CD8-positive, alpha-beta memory T cell (primary cell): Measurements from ENCODE around the gene MNX1. TPM values are rescaled to one million over a fixed set of nuclear protein-coding genes. Genes with fewer than 3 reads are reported as not detected.
A peak's percentile ranks its signal among the peaks of the same experiment; 100 is the strongest.

Experiments used
- CTCF ChIA-PET: fragments of 350-600 bp; sonication (Branson Sonifier 250); formaldehyde crosslinking; loops from one replicate; lab custom pipeline; 2021; ENCODE audit warnings: antibody characterized with exemption; lab: Charles Lee
- POLR2A ChIA-PET: fragments of 350-600 bp; sonication (Branson Sonifier 250); formaldehyde crosslinking; loops from one replicate; lab custom pipeline; 2021; ENCODE audit warnings: antibody characterized with exemption; lab: Charles Lee
- DNase-seq, 5 donors: peaks; one replicate each; pipeline versions ENCODE4 v3.0.0 to v3.0.0-alpha.2; 2020 to 2022; ENCODE audit warnings: mixed read lengths in 1 of 5
- H3K27ac ChIP-seq: one replicate; pipeline ENCODE4 v1.7.0; 2013; ENCODE audit warnings: low read depth, mild to moderate bottlenecking, low read length, moderate library complexity
- H3K27me3 ChIP-seq: 2 replicates; pipeline ENCODE4 v1.7.0; 2013; ENCODE audit warnings: low read length, mild to moderate bottlenecking; ENCODE audit not compliant: insufficient read depth, poor library complexity, severe bottlenecking
- H3K36me3 ChIP-seq: 2 replicates; pipeline ENCODE4 v1.7.0; 2013; ENCODE audit warnings: mild to moderate bottlenecking, low read length, moderate library complexity; ENCODE audit not compliant: insufficient read depth
- H3K4me1 ChIP-seq: 2 replicates; pipeline ENCODE4 v1.7.0; 2013; ENCODE audit warnings: mild to moderate bottlenecking, low read length, moderate library complexity; ENCODE audit not compliant: insufficient read depth
- H3K4me3 ChIP-seq: 2 replicates; pipeline ENCODE4 v1.7.0; 2013; ENCODE audit warnings: mild to moderate bottlenecking, low read length
- H3K9me3 ChIP-seq: 2 replicates; pipeline ENCODE4 v1.7.0; 2013; ENCODE audit warnings: mild to moderate bottlenecking, low read length
- H3K27ac Mint-ChIP-seq, 8 donors: one replicate each; pipeline ENCODE4 v1.8.0; 2020 to 2021; ENCODE audit warnings: mixed read lengths in 8 of 8, mild to moderate bottlenecking in 6 of 8, inconsistent platforms in 3 of 8, moderate library complexity in 3 of 8
- H3K27me3 Mint-ChIP-seq, 2 donors: one replicate each; pipeline ENCODE4 v1.8.0; 2020 to 2021; ENCODE audit warnings: mixed read lengths in 2 of 2, mild to moderate bottlenecking in 1 of 2, moderate library complexity in 1 of 2
- H3K36me3 Mint-ChIP-seq, 3 donors: one replicate each; pipeline ENCODE4 v1.8.0; 2020 to 2021; ENCODE audit warnings: mixed read lengths in 3 of 3, inconsistent platforms in 1 of 3, mild to moderate bottlenecking in 1 of 3
- H3K4me1 Mint-ChIP-seq, 3 donors: one replicate each; pipeline ENCODE4 v1.8.0; 2020 to 2021; ENCODE audit warnings: mixed read lengths in 3 of 3, inconsistent platforms in 1 of 3, mild to moderate bottlenecking in 1 of 3
- H3K4me3 Mint-ChIP-seq, 7 donors: one replicate each; pipeline ENCODE4 v1.8.0; 2020 to 2021; ENCODE audit warnings: mixed read lengths in 7 of 7, mild to moderate bottlenecking in 6 of 7, moderate library complexity in 4 of 7, inconsistent platforms in 2 of 7
- H3K9me3 Mint-ChIP-seq, 5 donors: one replicate each; pipeline ENCODE4 v1.8.0; 2020 to 2022; ENCODE audit warnings: mixed read lengths in 5 of 5, mild to moderate bottlenecking in 3 of 5, moderate library complexity in 2 of 5, inconsistent platforms in 1 of 5
- polyA plus RNA-seq: library from polyadenylated mRNA; unstranded; fragments of 300-500 nt; fragmentation: Illumina TruSeq; gene quantifications from one replicate; pipeline ENCODE4 v1.2.3, GENCODE V29; 2021
- total RNA-seq, 2 experiments: library from RNA; stranded (reverse); gene quantifications; one replicate each; pipeline ENCODE4 v1.2.3, GENCODE V29; 2021

Gene MNX1
- total and polyA plus RNA-seq, 3 experiments from 2014 or later: not detected

- Histone ChIP-seq H3K27ac (no peak overlapping the region), H3K27me3 (peaks cover 4% of the 10 kb centered on the region), H3K36me3 (no peaks in the 10 kb centered on the region), H3K9me3 (no peaks in the 10 kb centered on the region), H3K4me1 (no peaks in the 10 kb centered on the region), H3K4me3 (no peak overlapping the region)
- Mint-ChIP-seq H3K36me3 (no peaks in the 10 kb centered on the region), H3K4me1 (no peaks in the 10 kb centered on the region), H3K9me3 (peaks cover 0 to 11% (median 7%) of the 10 kb centered on the region in 5 donors), H3K27ac (no peak overlapping the region), H3K4me3 (no peak overlapping the region), H3K27me3 (peaks cover 26 to 50% of the 10 kb centered on the region in 2 donors)
- no peak for DNase-seq
- POLR2A ChIA-PET: no interaction called here
- CTCF ChIA-PET: no interaction called here
These were observed 42.7 kb upstream of the MNX1 start for GRCh38 chr7:157053118-157053517.

GRCh38 chr7:157047148-157047547, 36.7 kb upstream of the MNX1 start:
- H3K27me3 ChIP-seq: no peaks in the 10 kb centered on the region
- H3K27ac Mint-ChIP-seq: no peak overlapping the region
- H3K36me3 Mint-ChIP-seq: no peaks in the 10 kb centered on the region
- H3K4me1 Mint-ChIP-seq: no peaks in the 10 kb centered on the region
- H3K9me3 ChIP-seq: no peaks in the 10 kb centered on the region
- H3K4me1 ChIP-seq: no peaks in the 10 kb centered on the region
- no peak overlapping the region for H3K4me3 ChIP-seq
- H3K36me3 ChIP-seq: no peaks in the 10 kb centered on the region
- DNase-seq: no peak
- H3K9me3 Mint-ChIP-seq: peaks cover 0 to 2% (median 0%) of the 10 kb centered on the region in 5 donors
- H3K27me3 Mint-ChIP-seq: peaks cover 3 to 20% of the 10 kb centered on the region in 2 donors
- ChIA-PET POLR2A (no interaction called here), CTCF (no interaction called here)
- H3K4me3 Mint-ChIP-seq: no peak overlapping the region
- no peak overlapping the region for H3K27ac ChIP-seq

- ChIA-PET POLR2A (no interaction called here), CTCF (no interaction called here)
- Histone ChIP-seq H3K9me3 (no peaks in the 10 kb centered on the region), H3K4me3 (no peak overlapping the region), H3K4me1 (no peaks in the 10 kb centered on the region), H3K27ac (no peak overlapping the region), H3K36me3 (no peaks in the 10 kb centered on the region), H3K27me3 (no peaks in the 10 kb centered on the region)
- H3K4me3 Mint-ChIP-seq: no peak overlapping the region
- DNase-seq: no peak
- H3K4me1 Mint-ChIP-seq: no peaks in the 10 kb centered on the region
- H3K27ac Mint-ChIP-seq: no peak overlapping the region
- H3K27me3 Mint-ChIP-seq: peaks cover 3 to 18% of the 10 kb centered on the region in 2 donors
- H3K9me3 Mint-ChIP-seq: no peaks in the 10 kb centered on the region
- no peaks in the 10 kb centered on the region for H3K36me3 Mint-ChIP-seq
These were observed 36.2 kb upstream of the MNX1 start for GRCh38 chr7:157046681-157047080.

- no peaks in the 10 kb centered on the region for H3K4me1 ChIP-seq
- no peak for DNase-seq
- no peaks in the 10 kb centered on the region for H3K4me1 Mint-ChIP-seq
- H3K9me3 ChIP-seq: no peaks in the 10 kb centered on the region
- ChIA-PET POLR2A (no interaction called here), CTCF (no interaction called here)
- H3K9me3 Mint-ChIP-seq: no peaks in the 10 kb centered on the region
- H3K27me3 Mint-ChIP-seq: peaks cover 0 to 10% of the 10 kb centered on the region in 2 donors
- H3K4me3 ChIP-seq: no peak overlapping the region
- no peak overlapping the region for H3K4me3 Mint-ChIP-seq
- H3K27ac Mint-ChIP-seq: no peak overlapping the region
- H3K36me3 Mint-ChIP-seq: no peaks in the 10 kb centered on the region
- H3K27me3 ChIP-seq: no peaks in the 10 kb centered on the region
- H3K36me3 ChIP-seq: no peaks in the 10 kb centered on the region
- no peak overlapping the region for H3K27ac ChIP-seq
These were observed 34.6 kb upstream of the MNX1 start for GRCh38 chr7:157044943-157045660.

GRCh38 chr7:157044147-157044687, 33.8 kb upstream of the MNX1 start:
- Mint-ChIP-seq H3K9me3 (no peaks in the 10 kb centered on the region), H3K27me3 (peaks cover 1 to 7% of the 10 kb centered on the region in 2 donors), H3K4me1 (no peaks in the 10 kb centered on the region), H3K27ac (no peak overlapping the region), H3K36me3 (no peaks in the 10 kb centered on the region), H3K4me3 (no peak overlapping the region)
- Histone ChIP-seq H3K4me3 (no peak overlapping the region), H3K27me3 (no peaks in the 10 kb centered on the region), H3K36me3 (no peaks in the 10 kb centered on the region), H3K27ac (no peak overlapping the region), H3K9me3 (no peaks in the 10 kb centered on the region), H3K4me1 (no peaks in the 10 kb centered on the region)
- POLR2A ChIA-PET: no interaction called here
- no peak for DNase-seq
- CTCF ChIA-PET: no interaction called here

- no peak overlapping the region for H3K27ac Mint-ChIP-seq
These were observed 33.3 kb upstream of the MNX1 start for GRCh38 chr7:157043745-157044144.

GRCh38 chr7:157041514-157042277, 31.2 kb upstream of the MNX1 start:
- Histone ChIP-seq H3K4me1 (no peaks in the 10 kb centered on the region), H3K27ac (no peak overlapping the region), H3K36me3 (no peaks in the 10 kb centered on the region), H3K4me3 (no peak overlapping the region), H3K27me3 (no peaks in the 10 kb centered on the region), H3K9me3 (no peaks in the 10 kb centered on the region)
- ChIA-PET CTCF (no interaction called here), POLR2A (no interaction called here)
- H3K27ac Mint-ChIP-seq: peak overlapping the region in 1 of 8 donors; percentile 88
- H3K9me3 Mint-ChIP-seq: peaks cover 0 to 4% (median 0%) of the 10 kb centered on the region in 5 donors
- H3K36me3 Mint-ChIP-seq: no peaks in the 10 kb centered on the region
- H3K4me3 Mint-ChIP-seq: no peak overlapping the region
- DNase-seq: no peak
- H3K4me1 Mint-ChIP-seq: no peaks in the 10 kb centered on the region
- H3K27me3 Mint-ChIP-seq: peaks cover 6 to 18% of the 10 kb centered on the region in 2 donors

More at GRCh38 chr7:157043745-157044144, 33.3 kb upstream of the MNX1 start:
- no peaks in the 10 kb centered on the region for H3K4me1 ChIP-seq
- no peak for DNase-seq
- Mint-ChIP-seq H3K4me1 (no peaks in the 10 kb centered on the region), H3K4me3 (no peak overlapping the region), H3K36me3 (no peaks in the 10 kb centered on the region), H3K9me3 (no peaks in the 10 kb centered on the region), H3K27me3 (peaks cover 1 to 7% of the 10 kb centered on the region in 2 donors)
- ChIA-PET CTCF (no interaction called here), POLR2A (no interaction called here)
- H3K4me3 ChIP-seq: no peak overlapping the region
- H3K27ac ChIP-seq: no peak overlapping the region
- H3K27me3 ChIP-seq: no peaks in the 10 kb centered on the region
- no peaks in the 10 kb centered on the region for H3K36me3 ChIP-seq
- no peaks in the 10 kb centered on the region for H3K9me3 ChIP-seq

- Histone ChIP-seq H3K27ac (no peak overlapping the region), H3K9me3 (no peaks in the 10 kb centered on the region), H3K4me1 (no peaks in the 10 kb centered on the region), H3K27me3 (no peaks in the 10 kb centered on the region), H3K36me3 (no peaks in the 10 kb centered on the region), H3K4me3 (no peak overlapping the region)
- CTCF ChIA-PET: no interaction called here
- Mint-ChIP-seq H3K36me3 (no peaks in the 10 kb centered on the region), H3K4me1 (no peaks in the 10 kb centered on the region), H3K9me3 (peaks cover 0 to 5% (median 0%) of the 10 kb centered on the region in 5 donors), H3K27ac (no peak overlapping the region), H3K27me3 (peaks cover 6 to 25% of the 10 kb centered on the region in 2 donors), H3K4me3 (no peak overlapping the region)
- no peak for DNase-seq
- POLR2A ChIA-PET: no interaction called here
These were observed 30.5 kb upstream of the MNX1 start for GRCh38 chr7:157041004-157041403.
